MM.1S (cell line): ENCODE measurements around the gene TMEM125.

ENCODE experiments used
- EZH2 ChIP-seq: fragments of 300-600 bp; sonication (generic); optimal IDR thresholded peaks from 2 replicates; pipeline ENCODE3; 2017; ENCODE audit warnings: low read depth, mild to moderate bottlenecking, antibody characterized with exemption, low read length, mixed read lengths
- EZH2phosphoT487 ChIP-seq: fragments of 300-600 bp; sonication (generic); IDR thresholded peaks from 2 replicates; pipeline ENCODE4 v1.6.1; 2018; ENCODE audit warnings: antibody characterized with exemption, low read length
- TF ChIP-seq, protein P1 (sequence below): fragments of 300-600 bp; sonication (generic); IDR thresholded peaks from 2 replicates; pipeline ENCODE4 v1.5.1; 2016; ENCODE audit warnings: antibody characterized with exemption, low read length, mixed read lengths

DNA sequence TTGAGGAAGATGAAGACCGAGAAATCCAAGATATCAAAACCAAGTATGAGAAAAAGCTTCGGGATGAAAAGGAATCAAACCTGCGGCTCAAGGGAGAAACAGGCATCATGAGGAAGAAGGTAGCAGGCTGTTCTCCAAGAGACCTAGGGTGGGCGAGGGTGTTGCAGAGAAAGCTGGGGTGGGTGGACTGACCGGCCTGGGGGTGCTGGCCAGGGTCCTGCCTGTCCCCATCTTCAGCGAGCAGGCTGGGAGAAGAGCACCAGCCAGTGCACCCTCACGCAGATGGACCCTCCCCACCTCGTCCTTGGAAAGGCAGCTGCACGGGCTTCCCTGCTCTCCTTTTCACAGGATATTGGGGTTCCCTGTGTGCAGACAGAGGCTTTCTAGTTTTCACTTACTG lies 46.9 kb upstream of the TMEM125 start:
- no peak for TF ChIP-seq EZH2
- TF ChIP-seq EZH2phosphoT487: no peak
- TF ChIP-seq, protein P1, sequence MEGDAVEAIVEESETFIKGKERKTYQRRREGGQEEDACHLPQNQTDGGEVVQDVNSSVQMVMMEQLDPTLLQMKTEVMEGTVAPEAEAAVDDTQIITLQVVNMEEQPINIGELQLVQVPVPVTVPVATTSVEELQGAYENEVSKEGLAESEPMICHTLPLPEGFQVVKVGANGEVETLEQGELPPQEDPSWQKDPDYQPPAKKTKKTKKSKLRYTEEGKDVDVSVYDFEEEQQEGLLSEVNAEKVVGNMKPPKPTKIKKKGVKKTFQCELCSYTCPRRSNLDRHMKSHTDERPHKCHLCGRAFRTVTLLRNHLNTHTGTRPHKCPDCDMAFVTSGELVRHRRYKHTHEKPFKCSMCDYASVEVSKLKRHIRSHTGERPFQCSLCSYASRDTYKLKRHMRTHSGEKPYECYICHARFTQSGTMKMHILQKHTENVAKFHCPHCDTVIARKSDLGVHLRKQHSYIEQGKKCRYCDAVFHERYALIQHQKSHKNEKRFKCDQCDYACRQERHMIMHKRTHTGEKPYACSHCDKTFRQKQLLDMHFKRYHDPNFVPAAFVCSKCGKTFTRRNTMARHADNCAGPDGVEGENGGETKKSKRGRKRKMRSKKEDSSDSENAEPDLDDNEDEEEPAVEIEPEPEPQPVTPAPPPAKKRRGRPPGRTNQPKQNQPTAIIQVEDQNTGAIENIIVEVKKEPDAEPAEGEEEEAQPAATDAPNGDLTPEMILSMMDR: no peak
